ENCODE results near the gene TOR1AIP1.

The TOR1AIP1 gene

DNA sequence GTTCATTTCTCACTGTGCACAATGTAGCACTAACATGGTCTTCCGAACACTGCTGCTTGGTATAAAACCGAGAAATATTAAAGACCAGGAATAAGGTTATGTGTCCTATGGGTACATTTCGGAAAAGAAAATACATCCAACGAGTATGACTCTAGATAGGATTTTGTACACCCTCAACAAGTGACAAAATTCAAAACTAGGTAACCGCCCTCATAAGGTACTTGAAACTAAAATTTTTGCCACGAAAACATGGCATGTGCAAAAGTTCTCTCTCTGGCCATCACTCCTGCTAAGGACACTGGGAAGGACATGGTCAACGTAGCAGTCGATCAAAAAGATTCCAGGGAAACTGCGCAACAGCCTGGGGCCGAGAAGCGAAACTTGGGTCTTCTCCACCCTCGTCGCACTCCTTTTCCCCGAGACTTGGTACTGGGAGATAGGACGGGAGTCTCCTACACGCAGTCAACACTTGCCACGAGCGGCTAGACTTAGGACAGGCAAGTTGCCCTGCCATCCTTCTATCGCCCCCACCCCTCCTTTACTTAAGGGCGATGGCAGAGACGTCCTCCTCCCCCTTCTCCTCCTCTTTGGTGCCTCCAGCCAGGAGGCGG lies 338 bp upstream of the TOR1AIP1 start:
- DNase-seq (ENCODE audit: low read depth), result peak; percentile 92

DNA sequence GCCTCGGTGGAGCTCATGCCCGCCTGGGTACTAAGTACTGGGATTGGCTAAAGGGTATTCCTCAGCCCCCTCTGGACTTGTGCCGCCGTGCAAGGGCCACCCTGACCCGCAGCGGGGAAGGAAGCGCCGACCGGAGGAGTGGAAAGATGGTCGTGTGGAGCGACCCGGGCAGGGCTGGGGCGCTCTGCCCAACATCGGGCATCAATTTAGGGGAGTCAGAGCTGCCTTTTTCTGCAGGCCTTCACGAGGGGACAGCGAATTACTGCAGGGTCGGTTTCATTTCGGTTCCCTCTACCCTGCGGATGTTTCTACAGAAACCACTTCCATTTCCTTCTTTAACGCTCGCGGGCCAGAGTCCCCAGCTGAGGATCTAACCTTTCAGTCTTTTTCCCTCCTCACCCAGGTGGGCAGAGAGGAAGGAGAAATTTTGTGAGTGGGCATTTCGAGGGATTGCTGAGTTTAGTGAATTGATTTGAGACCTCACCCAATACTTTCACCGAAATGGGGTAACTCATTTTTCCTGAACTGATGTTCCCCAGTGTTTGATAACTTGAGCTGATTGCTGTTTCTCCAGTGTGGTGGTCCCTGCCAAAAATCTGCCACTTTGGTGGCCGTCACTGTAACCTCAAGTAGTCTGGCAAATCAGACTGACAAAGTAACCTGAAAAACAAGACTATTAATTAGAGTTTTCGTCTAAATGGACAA lies 1.1 kb downstream of the TOR1AIP1 start:
- DNase-seq (ENCODE audit: low read depth), result no peak

DNA sequence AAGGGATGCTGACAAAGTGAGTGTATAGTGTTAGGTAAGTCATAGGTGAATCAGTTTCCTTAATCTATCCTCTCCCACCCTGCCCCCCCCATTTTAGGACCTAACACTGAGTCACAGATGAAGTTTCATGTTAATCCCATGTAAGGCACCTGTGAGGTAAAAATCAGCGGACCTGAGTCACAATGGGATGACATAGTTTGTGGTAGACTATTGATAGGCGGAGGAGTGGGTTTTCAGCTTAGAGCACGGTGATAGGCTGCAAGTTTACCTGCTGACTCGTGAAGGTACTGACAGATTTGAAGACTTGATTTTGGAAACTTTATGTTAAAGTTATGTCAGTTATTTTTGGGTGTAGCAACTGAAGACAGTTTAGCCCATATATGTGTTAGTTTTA lies 1.7 kb downstream of the TOR1AIP1 start:
- no peak for DNase-seq (ENCODE audit: low read depth)

DNA sequence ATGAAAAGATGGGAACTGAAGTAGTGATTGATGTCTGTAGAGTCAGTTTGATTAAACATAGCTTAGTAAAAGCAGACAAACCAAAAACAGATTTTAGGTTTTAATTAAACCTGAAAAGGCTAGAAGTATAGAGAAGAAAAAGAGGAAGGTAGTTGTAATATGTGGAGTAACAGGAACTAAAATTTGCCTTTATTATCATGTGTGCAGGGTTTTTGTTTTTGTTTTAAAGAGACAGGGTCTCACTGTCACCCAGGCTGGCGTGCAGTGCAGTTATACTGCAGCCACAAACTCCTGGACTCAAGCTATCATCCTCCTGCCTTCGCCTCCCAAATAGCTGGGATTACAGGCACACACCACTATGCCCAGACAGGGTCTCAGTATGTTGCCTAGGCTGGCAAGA lies 6.0 kb downstream of the TOR1AIP1 start:
- DNase-seq (ENCODE audit: low read depth), result no peak

DNA sequence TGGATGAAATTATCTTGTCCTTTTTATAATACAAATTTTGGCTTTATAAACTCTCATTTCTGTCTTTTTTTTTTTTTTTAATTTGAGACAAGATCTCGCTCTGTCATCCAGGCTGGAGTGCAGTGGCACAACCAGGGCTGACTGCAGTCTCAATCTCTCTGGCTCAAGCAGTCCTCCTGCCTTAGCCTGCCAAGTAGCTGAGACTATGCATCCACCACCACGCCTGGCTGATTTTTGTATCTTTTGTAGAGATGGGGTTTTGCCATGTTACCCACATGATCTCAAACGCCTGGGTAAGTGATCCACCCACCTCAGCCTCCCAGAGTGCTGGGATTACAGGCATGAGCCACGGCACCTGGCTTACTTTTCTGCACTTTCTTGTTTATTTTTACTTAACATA lies 7.5 kb downstream of the TOR1AIP1 start:
- DNase-seq (ENCODE audit: low read depth), result no peak

DNA sequence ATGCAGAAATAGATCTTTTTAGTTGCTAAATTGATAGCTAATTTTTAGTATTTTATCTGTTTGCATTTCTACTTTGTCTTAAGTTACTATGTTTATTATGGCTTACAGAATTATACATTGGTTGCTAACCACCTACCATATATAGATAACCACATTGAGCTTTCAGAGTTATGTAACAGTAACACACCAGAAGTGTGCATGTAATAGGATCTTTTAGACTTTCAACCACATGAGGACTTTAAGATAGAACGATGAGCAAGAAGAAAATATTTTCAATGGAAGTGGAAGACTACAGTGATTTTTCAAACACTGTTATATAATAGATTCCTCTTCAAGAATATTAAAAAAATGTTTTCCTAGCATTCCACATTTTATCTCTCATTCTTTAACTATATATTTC lies 28.8 kb downstream of the TOR1AIP1 start:
- DNase-seq (ENCODE audit: low read depth), result no peak

DNA sequence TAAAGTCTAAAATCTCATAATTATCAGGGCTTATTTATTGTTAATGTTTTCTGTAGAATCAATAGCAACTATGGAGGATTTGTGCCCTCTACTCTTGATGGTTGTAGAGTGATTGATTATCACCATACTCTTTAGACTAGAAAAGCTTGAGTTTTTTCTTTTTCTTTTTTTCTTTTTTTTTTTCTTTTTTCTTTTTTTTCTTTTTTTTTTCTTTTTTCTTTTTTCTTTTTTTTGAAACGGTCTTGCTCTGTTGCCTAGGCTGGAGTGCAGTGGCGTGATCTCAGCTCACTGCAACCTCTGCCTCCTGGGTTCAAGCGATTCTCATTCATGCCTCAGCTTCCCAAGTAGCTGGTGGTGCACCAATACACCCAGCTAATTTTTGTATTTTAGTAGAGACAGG lies 29.7 kb downstream of the TOR1AIP1 start:
- no peak for DNase-seq (ENCODE audit: low read depth)

DNA sequence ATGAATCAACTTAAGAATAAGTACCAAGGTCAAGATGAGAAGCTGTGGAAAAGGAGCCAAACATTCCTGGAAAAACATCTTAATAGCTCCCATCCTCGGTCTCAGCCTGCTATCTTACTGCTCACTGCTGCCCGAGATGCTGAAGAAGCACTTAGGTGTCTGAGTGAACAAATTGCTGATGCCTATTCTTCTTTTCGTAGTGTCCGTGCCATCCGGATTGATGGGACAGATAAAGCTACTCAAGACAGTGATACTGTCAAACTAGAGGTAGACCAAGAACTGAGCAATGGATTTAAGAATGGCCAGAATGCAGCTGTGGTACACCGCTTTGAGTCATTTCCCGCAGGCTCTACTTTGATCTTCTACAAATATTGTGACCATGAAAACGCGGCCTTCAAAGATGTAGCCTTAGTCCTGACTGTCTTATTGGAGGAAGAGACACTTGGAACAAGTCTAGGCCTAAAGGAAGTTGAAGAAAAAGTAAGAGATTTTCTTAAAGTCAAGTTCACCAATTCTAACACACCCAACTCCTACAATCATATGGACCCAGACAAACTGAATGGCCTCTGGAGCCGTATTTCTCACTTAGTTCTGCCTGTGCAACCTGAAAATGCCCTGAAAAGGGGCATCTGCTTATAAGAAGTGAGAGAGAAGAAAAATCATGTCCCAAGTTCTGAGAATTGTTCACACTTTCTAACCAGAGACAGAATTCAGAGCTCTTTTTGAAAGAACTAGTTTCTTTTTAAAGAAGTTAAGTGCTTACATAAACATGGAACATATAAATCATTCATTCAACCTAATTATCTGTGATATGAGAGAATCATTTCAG lies 35.7 kb downstream of the TOR1AIP1 start:
- DNase-seq (ENCODE audit: low read depth), result no peak

DNA sequence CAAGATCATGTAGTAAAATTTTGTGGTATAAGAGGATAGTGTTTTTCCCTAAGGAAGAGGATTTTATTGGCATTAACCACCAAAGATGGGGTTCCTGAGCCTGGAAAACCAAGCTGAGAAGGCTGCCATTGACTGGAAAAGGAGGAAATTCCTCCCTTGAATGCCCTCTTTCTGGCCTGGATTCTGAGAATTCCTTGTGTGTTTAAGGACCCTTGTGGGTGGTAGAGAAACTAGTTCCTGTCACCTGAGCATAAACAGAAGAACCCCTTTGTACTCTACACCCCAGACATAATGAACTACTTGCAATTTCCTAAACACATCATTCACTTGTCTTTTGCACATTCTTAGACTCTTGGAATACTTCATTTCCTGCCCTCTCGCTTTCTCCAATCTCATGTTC lies 39.4 kb downstream of the TOR1AIP1 start:
- DNase-seq (ENCODE audit: low read depth), result no peak

DNA sequence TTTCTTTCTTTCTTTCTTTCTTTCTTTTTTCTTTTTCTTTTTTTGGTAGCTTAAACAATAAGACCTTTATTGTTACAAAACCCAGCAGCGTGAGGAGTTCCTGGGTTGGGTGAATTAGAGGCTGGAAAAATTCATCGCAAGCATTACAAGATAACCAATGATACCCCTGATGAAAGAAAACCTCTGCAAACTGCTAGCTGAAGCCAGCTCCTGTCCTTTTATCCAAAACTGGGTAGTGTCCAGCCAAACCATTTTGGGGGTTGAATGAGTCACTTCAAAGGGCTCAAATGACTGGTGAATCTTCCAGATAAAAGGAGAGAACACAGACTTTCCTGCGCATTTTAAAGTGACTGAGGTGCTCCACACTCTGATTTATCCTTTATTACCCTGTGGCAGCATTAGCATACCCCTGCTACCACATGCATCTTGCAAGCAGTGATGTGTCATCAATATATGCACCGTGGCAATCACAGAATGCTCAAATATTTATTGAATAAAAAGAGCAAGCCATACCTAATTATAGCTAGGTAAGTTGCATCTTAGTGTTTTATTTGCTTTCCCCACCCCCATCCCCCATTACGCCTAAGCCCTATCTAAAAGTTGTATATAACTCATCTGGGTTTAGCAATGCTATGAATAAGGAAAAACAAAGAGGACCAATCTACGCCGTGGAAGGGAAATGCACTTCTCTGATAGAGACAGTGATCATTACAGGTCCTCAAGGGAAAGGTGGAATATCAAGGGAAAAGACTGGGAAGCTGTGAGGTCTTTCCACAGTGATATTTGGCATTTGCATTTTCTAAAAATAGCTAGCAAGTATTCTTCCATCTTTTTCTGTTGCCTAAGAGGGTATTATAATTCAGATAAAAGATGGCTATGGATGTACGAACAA lies 40.1 kb downstream of the TOR1AIP1 start:
- no peak for DNase-seq (ENCODE audit: low read depth)

DNA sequence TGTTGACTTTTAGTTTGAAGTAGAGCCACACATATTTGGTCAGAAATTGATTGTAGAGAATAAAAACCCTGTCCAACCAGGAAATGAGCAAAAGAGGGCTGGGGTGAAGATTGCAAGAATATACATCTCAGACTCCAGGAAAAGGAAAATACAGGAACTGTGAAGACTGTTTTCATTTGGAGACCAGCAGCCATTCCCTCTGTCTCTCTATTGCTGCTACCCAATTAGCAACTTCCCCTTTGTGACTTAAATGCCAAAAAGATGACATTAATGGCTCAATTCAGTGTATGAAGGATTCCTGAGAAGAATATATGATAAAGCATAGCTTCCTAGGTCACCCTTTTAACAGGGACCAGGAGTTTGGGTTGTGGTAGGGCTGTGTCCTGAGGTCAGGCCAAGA lies 40.9 kb downstream of the TOR1AIP1 start:
- DNase-seq (ENCODE audit: low read depth), result no peak

DNA sequence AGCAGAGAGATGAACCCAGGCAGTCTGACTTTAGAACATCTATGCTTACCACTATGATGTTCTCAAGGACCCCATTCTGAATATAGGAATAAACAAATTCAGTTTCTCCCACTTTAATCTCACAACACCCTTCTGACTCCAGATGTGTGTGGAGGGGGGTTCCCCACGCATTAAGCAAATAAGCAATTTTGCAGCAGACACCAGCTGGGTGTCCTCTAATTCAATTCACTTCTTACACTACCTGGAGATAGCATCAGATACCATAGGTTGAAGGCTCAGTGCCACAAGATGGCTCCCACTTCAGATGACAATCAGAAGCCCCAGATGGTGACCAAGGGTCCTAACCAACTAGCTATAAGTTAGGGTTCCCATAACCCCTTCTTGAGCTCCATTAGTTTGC lies 42.2 kb downstream of the TOR1AIP1 start:
- DNase-seq (ENCODE audit: low read depth), result no peak

DNA sequence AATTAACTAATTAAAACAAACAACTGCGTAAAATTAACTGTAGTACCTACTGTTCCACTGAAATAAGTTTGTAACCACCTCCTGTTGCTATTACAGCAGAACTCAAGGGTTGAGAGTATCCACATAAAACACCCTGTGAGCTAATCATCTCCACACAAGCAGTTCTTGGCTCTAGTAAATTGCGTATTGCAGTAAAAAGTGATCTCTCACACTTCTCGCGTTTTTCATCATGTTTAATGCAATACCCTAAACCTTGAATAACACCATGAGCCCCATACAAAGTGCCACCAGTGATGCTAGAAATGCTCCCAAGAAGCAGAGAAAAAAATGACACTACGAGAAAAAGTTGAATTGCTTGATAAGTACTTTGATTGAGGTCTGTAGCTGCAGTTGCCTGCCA lies 43.2 kb downstream of the TOR1AIP1 start:
- no peak for DNase-seq (ENCODE audit: low read depth)

DNA sequence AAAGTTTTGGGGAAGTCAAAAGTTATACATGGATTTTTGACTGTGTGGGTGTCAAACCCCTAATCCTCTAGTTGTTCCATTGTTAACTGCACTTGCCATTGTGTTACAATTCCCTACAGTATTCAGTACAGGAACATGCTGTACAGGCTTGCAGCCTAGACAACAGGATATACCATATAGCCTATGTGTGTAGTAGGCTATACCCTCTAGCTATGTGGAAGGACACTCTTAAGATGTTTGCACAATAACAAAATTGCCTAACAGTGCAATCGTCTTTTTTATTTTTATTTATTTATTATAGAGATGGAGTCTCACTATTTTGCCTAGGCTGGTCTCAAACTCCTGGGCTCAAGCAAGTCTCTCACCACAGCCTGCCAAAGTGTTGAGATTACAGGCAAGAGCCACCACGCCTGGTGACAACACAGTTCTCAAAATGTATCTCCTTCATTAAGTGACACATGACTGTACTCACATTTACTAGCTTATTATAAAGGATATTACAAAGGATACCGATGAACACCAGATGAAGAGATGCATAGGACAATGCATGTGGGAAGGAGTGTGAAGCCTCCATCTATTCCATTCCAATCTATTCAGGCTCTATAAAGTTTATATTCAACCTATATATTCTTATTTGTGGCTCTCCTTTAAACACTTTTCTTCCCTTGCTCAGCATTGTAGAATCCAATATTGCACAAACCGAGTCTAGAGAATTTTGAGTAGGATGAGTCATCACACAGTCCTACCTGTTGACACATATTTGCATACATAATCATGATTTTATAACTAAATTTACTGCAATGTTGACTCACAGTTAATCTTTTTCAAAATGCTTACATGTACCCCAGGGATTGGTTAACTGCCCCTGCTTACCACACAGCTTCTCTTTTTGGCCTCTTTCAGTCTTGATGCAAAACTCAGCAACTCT lies 44.1 kb downstream of the TOR1AIP1 start:
- peak; percentile 51 for DNase-seq (ENCODE audit: low read depth)

DNA sequence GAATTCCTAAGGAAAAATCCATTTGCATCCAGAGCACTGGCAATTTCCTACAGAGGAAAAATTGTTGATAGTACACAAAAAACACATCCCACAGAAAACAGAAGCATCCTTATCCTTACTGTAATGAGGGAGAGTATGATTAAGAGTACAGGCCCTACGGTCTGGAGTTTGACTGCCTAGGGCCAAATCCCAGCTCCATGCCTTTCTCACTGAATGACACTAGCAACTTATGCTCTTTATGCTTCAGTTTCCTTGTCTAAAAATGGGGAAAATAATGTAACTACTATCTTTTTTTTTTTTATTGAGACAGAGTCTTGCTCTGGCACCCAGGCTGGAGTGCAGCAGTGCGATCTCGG lies 44.7 kb downstream of the TOR1AIP1 start:
- no peak for DNase-seq (ENCODE audit: low read depth)

DNA sequence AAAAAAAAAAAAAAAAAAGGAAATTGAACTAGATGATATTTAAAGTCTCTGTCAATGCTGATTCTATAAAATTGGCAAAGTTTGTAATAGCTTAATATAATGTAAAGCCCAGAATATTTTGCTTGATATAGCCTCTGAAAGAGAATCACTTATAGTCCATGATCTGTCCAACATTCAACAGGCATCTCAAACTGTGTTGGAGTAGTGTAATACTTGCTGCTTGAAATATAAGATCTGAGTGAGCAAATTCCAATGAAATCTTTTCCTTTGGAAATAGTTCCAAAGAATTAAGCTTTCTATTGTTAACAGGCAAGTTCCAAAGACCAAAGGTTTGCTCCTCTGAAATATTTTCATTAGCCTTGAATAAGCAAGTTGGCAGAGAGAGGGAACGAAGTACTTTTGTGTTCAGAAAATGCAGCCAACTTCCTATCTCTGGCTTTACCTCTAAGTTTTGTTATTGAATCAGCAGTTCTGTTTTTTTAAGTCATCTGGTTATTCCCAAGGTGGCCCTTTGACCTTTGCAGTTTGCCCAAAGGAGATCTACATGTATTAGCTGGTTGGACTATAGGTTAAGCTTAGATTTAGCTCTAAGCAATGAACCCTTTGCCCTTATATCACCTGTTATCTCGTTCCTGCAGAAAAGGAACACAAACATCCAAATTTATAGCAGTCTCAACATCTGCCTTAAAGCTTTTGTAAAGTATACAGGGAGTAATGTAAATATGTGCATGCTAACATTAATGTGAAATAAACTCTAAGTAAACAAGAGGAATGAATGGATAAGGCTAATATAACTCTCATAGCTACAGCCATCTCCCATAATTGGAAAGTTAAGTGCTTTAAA lies 48.1 kb downstream of the TOR1AIP1 start:
- no peak for DNase-seq (ENCODE audit: low read depth)

DNA sequence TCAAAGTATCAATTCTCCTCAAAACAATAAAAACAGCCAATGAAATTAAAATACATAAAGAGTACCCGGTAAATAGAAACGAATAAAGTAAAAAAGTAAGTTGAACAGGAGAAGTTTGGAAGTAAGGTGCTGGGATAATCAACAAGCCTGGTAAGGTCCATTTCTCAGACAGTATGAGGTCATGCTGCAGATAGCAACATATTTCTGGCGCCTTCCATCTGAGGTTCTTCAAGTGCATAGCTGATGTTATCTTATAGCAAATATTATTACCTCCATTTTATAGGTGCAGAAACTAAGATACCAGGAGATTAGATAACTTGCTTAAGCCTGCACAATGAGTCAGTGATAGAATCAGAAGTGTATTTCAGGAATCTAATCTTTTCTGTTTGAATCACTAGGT lies 48.8 kb downstream of the TOR1AIP1 start:
- DNase-seq (ENCODE audit: low read depth), result no peak

DNA sequence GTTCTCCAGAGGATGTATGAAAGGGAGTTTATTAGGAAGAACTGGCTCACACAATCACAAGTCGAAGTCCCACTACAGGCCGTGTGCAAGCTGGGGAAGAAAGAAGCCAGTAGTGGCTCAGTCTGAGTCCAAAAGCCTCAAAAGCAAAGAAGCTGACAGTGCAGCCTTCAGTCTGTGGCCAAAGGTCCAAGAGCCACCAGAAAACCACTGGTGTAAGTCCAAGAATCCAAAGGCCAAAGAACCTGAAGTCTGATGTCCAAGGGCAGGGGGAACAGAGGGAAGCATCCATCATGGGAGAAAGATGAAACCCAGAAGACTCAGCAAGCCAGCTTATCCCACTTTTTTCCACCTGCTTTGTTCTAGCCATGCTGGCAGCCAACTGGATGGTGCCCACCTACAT lies 51.1 kb downstream of the TOR1AIP1 start:
- DNase-seq (ENCODE audit: low read depth), result no peak

DNA sequence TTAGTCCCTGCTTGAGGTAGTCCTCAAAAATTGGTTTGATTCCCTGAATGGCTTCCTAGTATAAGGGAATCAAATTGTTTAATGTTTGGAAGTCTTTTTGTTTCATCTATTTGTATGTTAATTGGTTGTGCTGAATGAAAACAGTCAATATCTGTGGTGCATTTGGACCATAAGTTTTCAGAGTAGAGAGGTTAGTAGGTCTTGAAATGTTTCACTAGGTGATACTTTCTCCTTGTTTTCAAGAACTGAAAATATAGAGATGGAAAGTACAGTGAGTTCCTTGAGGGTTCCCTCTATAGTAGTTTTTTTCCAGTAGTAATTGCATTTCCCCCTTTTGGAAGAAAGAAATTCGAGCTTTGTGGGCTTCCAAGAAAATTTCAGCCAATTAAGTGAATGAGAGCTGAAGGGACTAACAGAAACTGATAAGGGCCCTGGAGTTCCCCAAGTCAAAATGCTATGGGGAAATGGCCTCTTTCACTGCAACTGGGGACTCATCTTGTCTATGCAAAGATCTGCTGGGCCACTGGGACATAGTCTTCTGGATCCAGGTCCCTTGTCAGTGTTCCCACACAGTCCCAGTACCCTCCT lies 53.9 kb downstream of the TOR1AIP1 start:
- DNase-seq (ENCODE audit: low read depth), result no peak

DNA sequence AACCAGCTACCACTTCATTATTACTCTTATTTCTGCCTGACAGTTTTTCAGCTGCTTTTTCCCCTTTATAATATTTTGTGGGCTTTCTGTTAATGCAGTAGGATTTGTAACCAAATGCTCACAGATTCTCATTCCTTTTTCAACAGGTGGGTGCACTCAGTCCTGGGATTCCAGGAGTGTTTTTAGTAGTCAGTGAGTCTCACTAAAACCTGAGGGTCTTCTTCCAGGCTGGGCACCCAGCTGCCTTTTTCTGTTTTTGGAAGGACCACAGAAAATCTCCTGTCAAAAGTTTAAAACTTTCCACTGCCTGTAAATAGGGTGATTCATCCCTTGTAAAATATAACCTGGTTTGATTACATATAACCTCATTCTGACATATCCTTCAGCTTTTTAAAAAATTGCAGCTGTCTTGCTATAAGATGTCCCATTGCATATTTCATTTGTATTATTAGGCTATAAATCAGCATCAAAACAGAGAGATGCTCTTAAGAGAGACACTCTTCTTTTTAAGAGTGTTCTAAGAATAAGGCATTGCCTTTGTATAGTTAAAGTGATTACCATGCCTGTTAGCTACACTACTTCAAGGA lies 55.7 kb downstream of the TOR1AIP1 start:
- DNase-seq (ENCODE audit: low read depth), result no peak
